Activated T-helper 1 cell treated with anti-CD3 and anti-CD28 coated beads, Interleukin-2, amount 50 U/mL, for 16 hours (primary cell): ENCODE results near the gene MSL1.

Experiments used
- DNase-seq, 2 donors: peaks; one replicate each; pipeline ENCODE4 v3.0.0-alpha.2; 2020; ENCODE audit warnings: low read depth in 1 of 2, low spot score in 1 of 2

The MSL1 gene

GRCh38 chr17:40173778-40174135 is 52.0 kb downstream of the MSL1 start:
- no peak for DNase-seq

- no peak for DNase-seq
Observed at GRCh38 chr17:40174514-40174913, 52.7 kb downstream of the MSL1 start.

GRCh38 chr17:40175928-40176753 is 54.4 kb downstream of the MSL1 start:
- DNase-seq: no peak

DNA sequence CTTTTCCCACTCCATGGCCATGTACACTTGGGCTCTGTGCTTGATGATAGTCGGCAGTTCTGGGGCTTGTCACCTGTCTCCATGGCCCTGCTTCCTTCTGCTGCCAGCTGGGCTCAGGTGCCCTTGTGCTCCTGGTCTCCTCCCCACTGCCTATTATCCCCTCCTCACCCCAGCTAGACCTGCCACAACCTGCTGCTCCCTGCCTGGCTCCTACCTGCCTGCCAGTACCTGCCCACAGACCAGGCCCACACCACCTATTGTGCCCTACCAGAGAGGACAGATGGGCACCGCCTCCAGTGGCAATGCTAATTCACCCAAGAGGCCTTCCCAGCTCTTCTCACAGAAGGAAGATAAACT is 55.0 kb downstream of the MSL1 start:
- DNase-seq: no peak

DNA sequence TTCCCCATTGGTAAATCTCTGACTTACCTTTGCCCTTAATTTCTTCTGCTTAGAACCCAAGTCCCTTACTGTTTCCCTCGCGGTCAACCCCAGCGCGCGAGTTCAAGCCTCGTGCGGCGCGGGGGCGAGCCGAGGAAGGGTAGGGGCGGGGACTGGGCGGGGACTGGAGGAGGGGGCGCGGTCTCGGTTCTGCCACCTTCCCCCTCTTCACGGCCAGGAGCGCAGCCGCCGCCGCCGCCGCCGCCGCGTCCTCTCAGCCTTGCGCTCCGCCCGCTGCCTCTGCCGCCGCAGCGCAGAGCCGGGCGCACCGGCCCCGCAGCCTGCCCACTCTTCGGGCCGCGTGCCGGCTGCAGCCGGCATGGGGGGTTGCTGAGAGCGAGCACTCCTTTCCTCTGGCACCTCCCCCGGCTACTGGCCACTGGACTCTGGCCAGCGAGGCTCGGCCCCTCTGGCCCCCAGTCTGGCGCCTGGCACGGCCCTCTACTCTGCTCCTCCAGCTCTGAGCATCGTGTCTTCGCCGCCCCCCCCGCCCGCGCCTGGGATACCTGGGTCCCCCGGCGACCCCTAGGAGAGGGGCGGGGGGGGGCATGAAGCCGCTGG is 55.6 kb downstream of the MSL1 start, which contains the start of gene RAPGEFL1:
TSS of gene RAPGEFL1 (plus strand) at position 196 of the 600 bp plus-strand sequence. CDS start at position 588, 392 bp downstream.
- DNase-seq: peak; percentile 71 to 76

DNA sequence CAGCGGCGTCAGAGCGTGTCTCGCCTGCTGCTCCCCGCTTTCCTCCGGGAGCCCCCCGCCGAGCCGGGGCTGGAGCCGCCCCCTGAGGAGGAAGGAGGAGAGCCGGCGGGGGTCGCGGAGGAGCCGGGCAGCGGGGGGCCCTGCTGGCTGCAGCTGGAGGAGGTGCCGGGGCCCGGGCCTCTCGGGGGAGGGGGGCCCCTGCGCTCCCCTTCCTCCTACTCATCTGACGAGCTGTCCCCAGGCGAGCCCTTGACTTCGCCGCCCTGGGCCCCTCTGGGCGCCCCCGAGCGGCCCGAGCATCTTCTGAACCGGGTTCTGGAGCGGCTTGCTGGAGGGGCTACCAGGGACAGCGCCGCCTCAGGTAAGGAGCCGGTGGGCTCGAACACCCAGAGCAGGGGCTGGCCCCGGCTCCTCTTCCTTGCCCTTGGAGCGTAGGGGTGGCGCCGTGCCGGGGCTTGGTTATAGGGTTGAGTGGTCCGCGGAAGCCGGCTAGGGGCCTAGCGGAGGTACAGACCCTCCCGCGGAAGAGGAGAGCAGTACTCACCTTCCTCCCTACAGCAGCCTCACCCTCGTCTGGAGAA is 56.3 kb downstream of the MSL1 start:
- DNase-seq: no peak

DNA sequence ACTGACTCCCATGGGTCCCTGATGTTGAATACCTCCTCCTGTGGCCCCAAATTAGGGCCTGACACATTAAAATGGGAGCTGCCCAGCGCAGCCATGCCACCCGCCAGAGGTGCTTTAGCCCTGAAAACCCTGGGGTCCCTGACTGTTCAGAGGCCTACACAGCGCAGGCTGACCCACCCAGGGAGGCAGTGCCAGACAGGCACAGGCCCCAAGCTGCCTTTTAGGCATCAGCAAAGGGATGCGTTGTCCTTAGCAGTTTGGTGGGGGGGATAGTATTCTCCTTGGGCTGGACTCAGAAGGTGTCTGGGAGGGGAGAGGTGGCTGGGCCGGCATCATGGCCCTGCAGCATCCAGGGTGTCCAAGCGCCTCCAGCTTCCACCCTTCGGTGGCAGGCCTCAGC is 56.9 kb downstream of the MSL1 start:
- no peak for DNase-seq

- DNase-seq: no peak
Observed at GRCh38 chr17:40179923-40180659, 58.3 kb downstream of the MSL1 start.

DNA sequence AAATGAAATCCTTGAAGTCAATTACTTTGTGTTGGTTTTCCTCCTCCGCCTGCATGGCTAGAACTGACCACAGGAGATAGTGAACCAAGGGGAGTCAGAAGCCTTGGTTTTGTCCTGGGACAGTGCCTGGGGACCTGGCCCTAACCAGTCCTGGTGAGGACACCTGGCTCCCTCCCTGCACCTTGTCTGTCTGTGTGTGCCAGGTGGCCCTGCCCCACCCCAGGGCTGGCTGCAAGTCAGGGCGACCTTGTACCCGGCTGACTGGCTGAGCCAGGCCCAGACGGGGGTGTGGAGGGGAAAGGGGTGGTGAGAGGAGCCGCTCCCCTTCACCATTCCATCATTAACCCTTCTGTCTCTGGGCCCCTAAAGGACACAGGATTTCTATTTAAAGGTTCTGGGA is 58.9 kb downstream of the MSL1 start:
- no peak for DNase-seq

- DNase-seq: no peak
Observed at GRCh38 chr17:40181205-40181604, 59.4 kb downstream of the MSL1 start.

- no peak for DNase-seq
Observed at GRCh38 chr17:40182606-40183005, 60.8 kb downstream of the MSL1 start.
